ENCODE data around the gene SORCS3. TPM values are rescaled to one million over a fixed set of nuclear protein-coding genes. Genes with fewer than 3 reads are reported as not detected.

The SORCS3 gene
- total RNA-seq, 1 experiment from 2014 or later = not detected

GRCh38 chr10:105269689-105270088 is 628.6 kb downstream of the SORCS3 start:
- Histone ChIP-seq H3K4me1 (ENCODE audit: control insufficient read depth, insufficient read depth, low read length) (no peaks in the 10 kb centered on the region), H3K36me3 (ENCODE audit: control insufficient read depth, insufficient read depth, low read length) (no peaks in the 10 kb centered on the region), H3K4me3 (ENCODE audit: low read depth in 2 of 2, low read length in 2 of 2) (no peak overlapping the region), H3K27ac (ENCODE audit: low read length) (no peak overlapping the region), H3K9me3 (ENCODE audit: control insufficient read depth, insufficient read depth, low read depth, low read length) (no peaks in the 10 kb centered on the region), H3K27me3 (ENCODE audit: control insufficient read depth, insufficient read depth, low read length) (no peaks in the 10 kb centered on the region)
- in situ Hi-C loops (cut with HindIII; ENCODE audit: low pct_unique_long_range_greater_than_20kb, low sequenced_read_pairs) = no loop called here
- no TSS peak for BruUV-seq (replicated peaks)
- DNase-seq (ENCODE audit: low read depth, low spot score) (no peak), ATAC-seq (no peak)
- POLR2A ChIA-PET = no interaction called here
- no peak for TF ChIP-seq SIN3A (IDR thresholded peaks at IDR 0.05; ENCODE audit: borderline replicate concordance, insufficient read depth, low read depth, low read length)
- intact Hi-C loops (cut with micrococcal nuclease; ENCODE audit: unreplicated experiment) = no loop called here
- CTCF ChIA-PET = no interaction called here

DNA sequence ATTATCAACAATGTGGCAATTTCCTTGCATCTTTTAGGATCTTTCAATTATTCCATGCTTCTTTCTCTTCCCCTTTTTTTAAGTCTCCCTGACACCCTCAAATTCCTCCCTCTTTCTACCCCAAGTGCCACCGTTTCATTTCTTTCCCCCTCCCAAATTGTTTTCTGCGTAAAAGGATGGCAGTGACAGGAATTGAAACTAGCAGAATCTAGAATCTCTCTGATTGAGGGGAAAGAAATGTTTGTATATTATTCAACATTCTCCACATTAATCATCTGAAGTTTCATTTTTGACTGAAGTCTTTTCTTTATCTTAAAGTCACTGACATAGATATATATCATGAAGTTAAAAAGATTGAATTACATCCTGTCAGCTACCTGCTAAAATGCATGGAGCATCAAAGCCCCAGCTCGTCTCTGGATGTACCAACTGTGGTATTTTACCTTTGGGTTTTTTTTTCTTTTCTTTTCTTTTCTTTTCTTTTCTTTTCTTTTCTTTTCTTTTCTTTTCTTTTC is 633.5 kb downstream of the SORCS3 start:
- no peaks in the 10 kb centered on the region for H3K9me3 ChIP-seq (ENCODE audit: control insufficient read depth, insufficient read depth, low read depth, low read length)
- H3K36me3 ChIP-seq (ENCODE audit: control insufficient read depth, insufficient read depth, low read length) = no peaks in the 10 kb centered on the region
- ChIA-PET CTCF (no interaction called here), POLR2A (no interaction called here)
- no peak overlapping the region for H3K4me3 ChIP-seq (ENCODE audit: low read depth in 2 of 2, low read length in 2 of 2)
- no peaks in the 10 kb centered on the region for H3K4me1 ChIP-seq (ENCODE audit: control insufficient read depth, insufficient read depth, low read length)
- H3K27ac ChIP-seq (ENCODE audit: low read length) = no peak overlapping the region
- TF ChIP-seq, protein P1, sequence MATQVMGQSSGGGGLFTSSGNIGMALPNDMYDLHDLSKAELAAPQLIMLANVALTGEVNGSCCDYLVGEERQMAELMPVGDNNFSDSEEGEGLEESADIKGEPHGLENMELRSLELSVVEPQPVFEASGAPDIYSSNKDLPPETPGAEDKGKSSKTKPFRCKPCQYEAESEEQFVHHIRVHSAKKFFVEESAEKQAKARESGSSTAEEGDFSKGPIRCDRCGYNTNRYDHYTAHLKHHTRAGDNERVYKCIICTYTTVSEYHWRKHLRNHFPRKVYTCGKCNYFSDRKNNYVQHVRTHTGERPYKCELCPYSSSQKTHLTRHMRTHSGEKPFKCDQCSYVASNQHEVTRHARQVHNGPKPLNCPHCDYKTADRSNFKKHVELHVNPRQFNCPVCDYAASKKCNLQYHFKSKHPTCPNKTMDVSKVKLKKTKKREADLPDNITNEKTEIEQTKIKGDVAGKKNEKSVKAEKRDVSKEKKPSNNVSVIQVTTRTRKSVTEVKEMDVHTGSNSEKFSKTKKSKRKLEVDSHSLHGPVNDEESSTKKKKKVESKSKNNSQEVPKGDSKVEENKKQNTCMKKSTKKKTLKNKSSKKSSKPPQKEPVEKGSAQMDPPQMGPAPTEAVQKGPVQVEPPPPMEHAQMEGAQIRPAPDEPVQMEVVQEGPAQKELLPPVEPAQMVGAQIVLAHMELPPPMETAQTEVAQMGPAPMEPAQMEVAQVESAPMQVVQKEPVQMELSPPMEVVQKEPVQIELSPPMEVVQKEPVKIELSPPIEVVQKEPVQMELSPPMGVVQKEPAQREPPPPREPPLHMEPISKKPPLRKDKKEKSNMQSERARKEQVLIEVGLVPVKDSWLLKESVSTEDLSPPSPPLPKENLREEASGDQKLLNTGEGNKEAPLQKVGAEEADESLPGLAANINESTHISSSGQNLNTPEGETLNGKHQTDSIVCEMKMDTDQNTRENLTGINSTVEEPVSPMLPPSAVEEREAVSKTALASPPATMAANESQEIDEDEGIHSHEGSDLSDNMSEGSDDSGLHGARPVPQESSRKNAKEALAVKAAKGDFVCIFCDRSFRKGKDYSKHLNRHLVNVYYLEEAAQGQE (IDR thresholded peaks at IDR 0.05; ENCODE audit: insufficient read depth in 1 of 2, low read depth in 2 of 2, low read length in 1 of 2) = no peak
- no peak for TF ChIP-seq SIN3A (IDR thresholded peaks at IDR 0.05; ENCODE audit: borderline replicate concordance, insufficient read depth, low read depth, low read length)
- no peak for TF ChIP-seq TCF7L2 (IDR thresholded peaks at IDR 0.05; ENCODE audit: low read depth, low read length)
- no peak for TF ChIP-seq CTCF (IDR thresholded peaks at IDR 0.05)
- no peak for TF ChIP-seq POLR2AphosphoS5 (IDR thresholded peaks at IDR 0.05; ENCODE audit: low read depth, low read length)
- no TSS peak for BruUV-seq (replicated peaks)
- no peaks in the 10 kb centered on the region for H3K27me3 ChIP-seq (ENCODE audit: control insufficient read depth, insufficient read depth, low read length)
- in situ Hi-C loops (cut with HindIII; ENCODE audit: low pct_unique_long_range_greater_than_20kb, low sequenced_read_pairs) (no loop called here), intact Hi-C loops (cut with micrococcal nuclease; ENCODE audit: unreplicated experiment) (no loop called here)
- DNase-seq (ENCODE audit: low read depth, low spot score) (no peak), ATAC-seq (no peak)

GRCh38 chr10:105278439-105278838 is 637.3 kb downstream of the SORCS3 start:
- in situ Hi-C loops (cut with HindIII; ENCODE audit: low pct_unique_long_range_greater_than_20kb, low sequenced_read_pairs) = no loop called here
- Histone ChIP-seq H3K27ac (ENCODE audit: low read length) (no peak overlapping the region), H3K36me3 (ENCODE audit: control insufficient read depth, insufficient read depth, low read length) (no peaks in the 10 kb centered on the region), H3K4me3 (ENCODE audit: low read depth in 2 of 2, low read length in 2 of 2) (no peak overlapping the region), H3K4me1 (ENCODE audit: control insufficient read depth, insufficient read depth, low read length) (no peaks in the 10 kb centered on the region), H3K9me3 (ENCODE audit: control insufficient read depth, insufficient read depth, low read depth, low read length) (no peaks in the 10 kb centered on the region), H3K27me3 (ENCODE audit: control insufficient read depth, insufficient read depth, low read length) (no peaks in the 10 kb centered on the region)
- BruUV-seq (replicated peaks) = no TSS peak
- POLR2A ChIA-PET = no interaction called here
- DNase-seq (ENCODE audit: low read depth, low spot score) (no peak), ATAC-seq (no peak)
- TF ChIP-seq, protein P1 (IDR thresholded peaks at IDR 0.05; ENCODE audit: insufficient read depth in 1 of 2, low read depth in 2 of 2, low read length in 1 of 2) = no peak
- TF ChIP-seq SIN3A (IDR thresholded peaks at IDR 0.05; ENCODE audit: borderline replicate concordance, insufficient read depth, low read depth, low read length) (no peak), TCF7L2 (IDR thresholded peaks at IDR 0.05; ENCODE audit: low read depth, low read length) (no peak), POLR2AphosphoS5 (IDR thresholded peaks at IDR 0.05; ENCODE audit: low read depth, low read length) (no peak), CTCF (IDR thresholded peaks at IDR 0.05) (no peak)
- CTCF ChIA-PET = no interaction called here
- intact Hi-C loops (cut with micrococcal nuclease; ENCODE audit: unreplicated experiment) = no loop called here
